PC-3 (cell line): Measurements from ENCODE around the gene EYS. TPM values are rescaled to one million over a fixed set of nuclear protein-coding genes. Genes with fewer than 3 reads are reported as not detected.

ENCODE experiments used
- ATAC-seq: fragments of 200-7000 bp; cut with Tn5 transposase; 2 replicates; pipeline ENCODE4 v1.9.1; 2020; ENCODE audit warnings: mild to moderate bottlenecking, moderate library complexity
- BruUV-seq: library from RNA; stranded (reverse); fragments of 400-500 nt; replicated peaks from 2 replicates; lab custom pipeline; 2021; lab: Mats Ljungman, UMichigan
- CTCF ChIA-PET: fragments of 300-600 bp; sonication (Branson Sonifier 250); formaldehyde crosslinking; loops from one replicate; lab custom pipeline; 2022; ENCODE audit warnings: antibody characterized with exemption; lab: Charles Lee
- POLR2A ChIA-PET: fragments of 300-600 bp; sonication (Branson Sonifier 250); formaldehyde crosslinking; loops from one replicate; lab custom pipeline; 2022; ENCODE audit warnings: antibody characterized with exemption; ENCODE audit not compliant: unreplicated experiment; lab: Charles Lee
- DNase-seq: peaks from one replicate; pipeline ENCODE4 v3.0.0-alpha.2; 2015
- H2AFZ ChIP-seq: fragments of 300-600 bp; sonication (generic); 2 replicates; pipeline ENCODE4 v1.6.0; 2016; ENCODE audit warnings: antibody characterized with exemption, low read length
- H3F3A ChIP-seq: fragments of 300-600 bp; sonication (generic); one replicate; pipeline ENCODE4 v1.6.0; 2017; ENCODE audit warnings: antibody characterized with exemption, low read length, control low read depth, mild to moderate bottlenecking; ENCODE audit not compliant: unreplicated experiment
- H3K27ac ChIP-seq: fragments of 300-600 bp; sonication (generic); 2 replicates; pipeline ENCODE4 v1.5.1; 2016; ENCODE audit warnings: mild to moderate bottlenecking, low read length
- H3K27me3 ChIP-seq: fragments of 300-600 bp; sonication (generic); 2 replicates; pipeline ENCODE4 v1.6.1; 2016; ENCODE audit warnings: low read length, mixed read lengths
- H3K36me3 ChIP-seq: fragments of 300-600 bp; sonication (generic); 2 replicates; pipeline ENCODE4 v1.6.1; 2016; ENCODE audit warnings: low read depth, mixed run types, low read length, mixed read lengths
- H3K4me1 ChIP-seq: fragments of 300-600 bp; sonication (generic); 2 replicates; pipeline ENCODE4 v1.5.1; 2016; ENCODE audit warnings: low read length; ENCODE audit not compliant: insufficient read depth
- H3K4me2 ChIP-seq: fragments of 300-600 bp; sonication (generic); 2 replicates; pipeline ENCODE4 v1.6.0; 2016; ENCODE audit warnings: low read length
- H3K4me3 ChIP-seq: fragments of 300-600 bp; sonication (generic); 2 replicates; pipeline ENCODE4 v1.5.1; 2016; ENCODE audit warnings: mild to moderate bottlenecking, low read length, mixed read lengths
- H3K79me2 ChIP-seq: fragments of 300-600 bp; sonication (generic); 2 replicates; pipeline ENCODE4 v1.6.1; 2017; ENCODE audit warnings: low read length, mixed read lengths
- H3K9ac ChIP-seq: fragments of 300-600 bp; sonication (generic); 2 replicates; pipeline ENCODE4 v1.6.0; 2016; ENCODE audit warnings: mild to moderate bottlenecking, low read length
- H3K9me2 ChIP-seq: fragments of 300-600 bp; sonication (generic); replicated peaks from 2 replicates; pipeline ENCODE4 v1.6.1; 2016; ENCODE audit warnings: mixed run types, low read length, mixed read lengths
- H3K9me3 ChIP-seq: fragments of 300-600 bp; sonication (generic); 2 replicates; pipeline ENCODE4 v1.6.1; 2016; ENCODE audit warnings: low read length, mixed read lengths
- H4K20me1 ChIP-seq: fragments of 300-600 bp; sonication (generic); 2 replicates; pipeline ENCODE4 v1.6.1; 2016; ENCODE audit warnings: low read length, mixed read lengths
- CTCF ChIP-seq: fragments of 300-600 bp; sonication (generic); conservative IDR thresholded peaks from 2 replicates; pipeline ENCODE4 v1.5.1; 2017; ENCODE audit warnings: antibody characterized with exemption, low read depth, mild to moderate bottlenecking, low read length
- EZH2 ChIP-seq: fragments of 300-600 bp; sonication (generic); IDR thresholded peaks from one replicate; pipeline ENCODE4 v1.6.1; 2017; ENCODE audit warnings: antibody characterized with exemption, mild to moderate bottlenecking, low read length; ENCODE audit not compliant: unreplicated experiment
- EZH2phosphoT487 ChIP-seq: fragments of 300-600 bp; sonication (generic); IDR thresholded peaks from 2 replicates; pipeline ENCODE4 v1.6.1; 2018; ENCODE audit warnings: mild to moderate bottlenecking, antibody characterized with exemption, low read length, borderline replicate concordance
- intact Hi-C: fragments of 100-400 bp; cut with micrococcal nuclease; formaldehyde crosslinking; loops from 2 replicates; pipeline ENCODE4 v1.9.0; 2023
- total RNA-seq: library from RNA; depleted of rRNA; stranded (reverse); fragments of >200 nt; gene quantifications from 2 replicates; pipeline ENCODE4 v1.2.3, GENCODE V29; 2014

EYS gene
- total RNA-seq, 1 experiment from 2014 or later = 0.07 TPM

- ATAC-seq (no peak), DNase-seq (no peak)
- Histone ChIP-seq H4K20me1 (no peaks in the 10 kb centered on the region), H3F3A (no peaks in the 10 kb centered on the region), H3K9me2 (no peaks in the 10 kb centered on the region), H3K27ac (no peak overlapping the region), H2AFZ (no peak overlapping the region), H3K4me1 (no peaks in the 10 kb centered on the region), H3K79me2 (no peaks in the 10 kb centered on the region), H3K9me3 (no peaks in the 10 kb centered on the region), H3K27me3 (no peaks in the 10 kb centered on the region), H3K36me3 (no peaks in the 10 kb centered on the region), H3K4me2 (no peak overlapping the region), H3K9ac (no peak overlapping the region), H3K4me3 (no peak overlapping the region)
- ChIA-PET CTCF (no interaction called here), POLR2A (interaction anchor here (0.5 kb wide), 1 partner anchor 47 kb away, joined by 5 read pairs; no protein-coding TSS in a partner anchor)
- TF ChIP-seq EZH2 (no peak), EZH2phosphoT487 (no peak), CTCF (no peak)
- no TSS peak for BruUV-seq
- intact Hi-C loops = no loop called here
Measured at GRCh38 chr6:63817492-63818050, 1889.5 kb downstream of the EYS start.

- H3K9me2 ChIP-seq = no peaks in the 10 kb centered on the region
- no peaks in the 10 kb centered on the region for H4K20me1 ChIP-seq
- no peak overlapping the region for H3K27ac ChIP-seq
- H3K4me3 ChIP-seq = no peak overlapping the region
- intact Hi-C loops = no loop called here
- H3F3A ChIP-seq = no peaks in the 10 kb centered on the region
- no peaks in the 10 kb centered on the region for H3K79me2 ChIP-seq
- H2AFZ ChIP-seq = no peak overlapping the region
- DNase-seq (peak; percentile 21), ATAC-seq (peak; percentile 68)
- no peaks in the 10 kb centered on the region for H3K4me1 ChIP-seq
- no peak overlapping the region for H3K9ac ChIP-seq
- TF ChIP-seq EZH2 = no peak
- TF ChIP-seq EZH2phosphoT487 = no peak
- peak; percentile 45 for TF ChIP-seq CTCF
- no peaks in the 10 kb centered on the region for H3K36me3 ChIP-seq
- H3K9me3 ChIP-seq = no peaks in the 10 kb centered on the region
- no peak overlapping the region for H3K4me2 ChIP-seq
- no TSS peak for BruUV-seq
- ChIA-PET POLR2A (interaction anchor here (0.5 kb wide), 1 partner anchor 47 kb away, joined by 5 read pairs; no protein-coding TSS in a partner anchor), CTCF (interaction anchor here (0.6 kb wide), 1 partner anchor 28 kb away, joined by 3 read pairs; no protein-coding TSS in a partner anchor)
- no peaks in the 10 kb centered on the region for H3K27me3 ChIP-seq
Measured at GRCh38 chr6:63816982-63817436, 1890.0 kb downstream of the EYS start.

GRCh38 chr6:63816401-63816981 lies 1890.5 kb downstream of the EYS start:
- CTCF ChIA-PET = interaction anchor here (0.6 kb wide), 1 partner anchor 28 kb away, joined by 3 read pairs; no protein-coding TSS in a partner anchor
- intact Hi-C loops = no loop called here
- H3K4me2 ChIP-seq = no peak overlapping the region
- DNase-seq (no peak), ATAC-seq (no peak)
- H3K9ac ChIP-seq = no peak overlapping the region
- TF ChIP-seq EZH2phosphoT487 (no peak), CTCF (no peak), EZH2 (no peak)
- no peaks in the 10 kb centered on the region for H3K9me3 ChIP-seq
- H3K79me2 ChIP-seq = no peaks in the 10 kb centered on the region
- H3K4me3 ChIP-seq = no peak overlapping the region
- no peaks in the 10 kb centered on the region for H3K9me2 ChIP-seq
- no peaks in the 10 kb centered on the region for H3K4me1 ChIP-seq
- H3F3A ChIP-seq = no peaks in the 10 kb centered on the region
- no peaks in the 10 kb centered on the region for H3K36me3 ChIP-seq
- POLR2A ChIA-PET = no interaction called here
- no TSS peak for BruUV-seq
- no peak overlapping the region for H3K27ac ChIP-seq
- H3K27me3 ChIP-seq = no peaks in the 10 kb centered on the region
- no peak overlapping the region for H2AFZ ChIP-seq
- H4K20me1 ChIP-seq = no peaks in the 10 kb centered on the region
